DMS53 (cell line): ENCODE measurements around the gene PRAMEF14.
"Not testable (repeated sequence)": the region's sequence is repeated elsewhere in the genome, so short reads cannot be mapped to it uniquely, and the experiment has no call there.

ENCODE experiments used
- DNase-seq: peaks from one replicate; lab custom pipeline; 2025; lab: John Stamatoyannopoulos, UW

PRAMEF14 gene

GRCh38 chr1:13347034-13347433 lies at the start of gene PRAMEF14:
TSS of gene PRAMEF14 (minus strand) at chr1:13347134. CDS start at chr1:13345314, 1,820 bp downstream.
- DNase-seq, result not testable (repeated sequence)

- DNase-seq, result not testable (repeated sequence)
These were observed 48.4 kb upstream of the PRAMEF14 start for GRCh38 chr1:13395311-13395710.

GRCh38 chr1:13394761-13395160 lies 47.8 kb upstream of the PRAMEF14 start:
- DNase-seq, result not testable (repeated sequence)

GRCh38 chr1:13393004-13393403 lies 46.1 kb upstream of the PRAMEF14 start:
- DNase-seq, result not testable (repeated sequence)

GRCh38 chr1:13389332-13389731 lies 42.4 kb upstream of the PRAMEF14 start, which contains the start of gene PRAMEF17:
TSS of gene PRAMEF17 (plus strand) at chr1:13389632. CDS start at chr1:13389658, 26 bp downstream.
- DNase-seq, result not testable (repeated sequence)

GRCh38 chr1:13380380-13380779 lies 33.4 kb upstream of the PRAMEF14 start:
- DNase-seq, result not testable (repeated sequence)

- DNase-seq, result not testable (repeated sequence)
These were observed 32.0 kb upstream of the PRAMEF14 start for GRCh38 chr1:13378983-13379382.

GRCh38 chr1:13368544-13368943 lies 21.6 kb upstream of the PRAMEF14 start:
- DNase-seq, result peak; percentile 28

GRCh38 chr1:13366536-13366935 lies 19.6 kb upstream of the PRAMEF14 start:
- not testable (repeated sequence) for DNase-seq

GRCh38 chr1:13364928-13365327 lies 18.0 kb upstream of the PRAMEF14 start:
- DNase-seq, result not testable (repeated sequence)

- not testable (repeated sequence) for DNase-seq
These were observed 15.4 kb upstream of the PRAMEF14 start for GRCh38 chr1:13362364-13362763.

- peak; percentile 69 for DNase-seq
These were observed 9.8 kb upstream of the PRAMEF14 start for GRCh38 chr1:13356774-13357173.

GRCh38 chr1:13354475-13354874 lies 7.5 kb upstream of the PRAMEF14 start:
- DNase-seq, result not testable (repeated sequence)

GRCh38 chr1:13353476-13353875 lies 6.5 kb upstream of the PRAMEF14 start:
- not testable (repeated sequence) for DNase-seq

- not testable (repeated sequence) for DNase-seq
These were observed 4.4 kb downstream of the PRAMEF14 start for GRCh38 chr1:13342496-13342895.

- not testable (repeated sequence) for DNase-seq
These were observed 31.7 kb downstream of the PRAMEF14 start, which contains the start of gene PRAMEF15 for GRCh38 chr1:13315281-13315680. TSS of gene PRAMEF15 (plus strand) at chr1:13315581. CDS start at chr1:13318408, 2,827 bp downstream.

GRCh38 chr1:13303239-13303638 lies 43.7 kb downstream of the PRAMEF14 start, which contains the start of gene PRAMEF33:
TSS of gene PRAMEF33 (plus strand) at chr1:13303539. CDS start at chr1:13305955, 2,416 bp downstream.
- DNase-seq, result not testable (repeated sequence)

- not testable (repeated sequence) for DNase-seq
These were observed 44.7 kb downstream of the PRAMEF14 start for GRCh38 chr1:13302197-13302596.

GRCh38 chr1:13298699-13299098 lies 48.2 kb downstream of the PRAMEF14 start:
- DNase-seq, result not testable (repeated sequence)

GRCh38 chr1:13297216-13297931 lies 49.6 kb downstream of the PRAMEF14 start:
- DNase-seq, result not testable (repeated sequence)
